HepG2 (cell line): ENCODE results near the gene KLHDC2.
A peak's percentile ranks its signal among the peaks of the same experiment; 100 is the strongest.

Experiments used
- HDAC6 ChIP-seq: fragments of 200-600 bp; sonication (generic); IDR thresholded peaks from 2 replicates; pipeline ENCODE4 v1.7.0; 2017; ENCODE audit warnings: mild to moderate bottlenecking, antibody characterized with exemption, low read length, low read depth
- JUNB ChIP-seq: sonication (generic); formaldehyde crosslinking; IDR thresholded peaks from 2 replicates; pipeline ENCODE4 v1.8.0; 2022; ENCODE audit warnings: missing genetic modification reagents, mild to moderate bottlenecking, borderline replicate concordance
- KAT8 ChIP-seq: IDR thresholded peaks from 2 replicates; pipeline ENCODE4 v1.6.1; 2016; ENCODE audit warnings: missing genetic modification reagents, missing compliant biosample characterization
- KLF6 ChIP-seq: IDR thresholded peaks from 2 replicates; pipeline ENCODE4 v1.8.0; 2016; ENCODE audit warnings: missing biosample characterization, missing genetic modification reagents
- MLLT10 ChIP-seq: sonication (generic); formaldehyde crosslinking; IDR thresholded peaks from 2 replicates; pipeline ENCODE4 v1.4.0; 2020; ENCODE audit warnings: missing genetic modification reagents
- NCOA5 ChIP-seq: sonication (generic); formaldehyde crosslinking; IDR thresholded peaks from 2 replicates; pipeline ENCODE4 v1.4.0; 2020; ENCODE audit warnings: missing genetic modification reagents
- POLR2A ChIP-seq, 2 experiments: IDR thresholded peaks; 2 replicates each; pipeline ENCODE4 v1.6.1; 2011; ENCODE audit warnings: low read depth in 2 of 2, low read length in 2 of 2, mild to moderate bottlenecking in 1 of 2, moderate library complexity in 1 of 2; ENCODE audit not compliant: insufficient read depth in 1 of 2
- TF ChIP-seq, protein P1 (sequence below): sonication (generic); formaldehyde crosslinking; IDR thresholded peaks from 2 replicates; pipeline ENCODE4 v1.8.1; 2022; ENCODE audit warnings: low read depth, mild to moderate bottlenecking, missing genetic modification reagents
- TF ChIP-seq, protein P2 (sequence below): sonication (generic); formaldehyde crosslinking; IDR thresholded peaks from 2 replicates; pipeline ENCODE4 v1.4.0; 2020; ENCODE audit warnings: mild to moderate bottlenecking, missing genetic modification reagents
- TF ChIP-seq, protein P3 (sequence below): sonication (generic); formaldehyde crosslinking; IDR thresholded peaks from 2 replicates; pipeline ENCODE4 v1.5.1; 2020; ENCODE audit warnings: missing genetic modification reagents, mild to moderate bottlenecking, borderline replicate concordance

DNA sequence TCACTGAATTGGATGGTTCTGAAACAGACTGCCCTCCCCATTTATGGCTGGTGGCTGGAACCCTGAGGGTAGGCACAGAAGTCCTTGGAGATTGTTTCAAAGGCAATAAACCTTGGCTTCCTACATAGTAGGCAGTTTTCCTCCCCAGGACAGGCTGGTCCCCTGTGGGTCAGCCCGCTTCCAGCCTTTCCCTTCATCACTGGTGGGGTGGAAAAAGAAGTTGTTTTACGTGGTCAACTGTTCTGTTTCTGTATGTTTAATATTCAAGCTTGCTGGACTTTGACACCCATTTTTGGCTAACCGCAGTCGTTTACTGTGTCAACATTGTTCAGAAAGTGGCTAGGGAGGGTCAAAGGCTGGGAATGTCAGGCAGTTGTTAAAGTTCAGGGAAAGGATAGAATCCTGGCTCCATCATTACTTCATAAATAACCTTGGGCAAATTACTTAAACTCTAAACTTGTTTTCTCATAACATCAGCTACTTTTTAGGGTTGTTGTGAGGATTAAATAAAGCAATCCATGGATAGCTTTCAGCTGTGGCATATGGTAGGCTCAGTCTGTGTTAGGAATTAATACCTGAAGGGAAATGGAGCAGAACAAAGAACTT is 2.4 kb downstream of the KLHDC2 start:
- TF ChIP-seq KLF6 (0 out of 2 replicates have a peak, but pooled peaks have one; percentile 73), KAT8 (CRISPR knock-in tag) (peak; percentile 71), NCOA5 (CRISPR knock-in tag) (no peak), MLLT10 (no peak), POLR2A (IDR thresholded peaks at IDR 0.05; ENCODE audit: insufficient read depth in 1 of 2, low read depth in 2 of 2, low read length in 2 of 2) (peak; percentile 86 to 94), JUNB (no peak), HDAC6 (no peak)
- TF ChIP-seq, protein P1, sequence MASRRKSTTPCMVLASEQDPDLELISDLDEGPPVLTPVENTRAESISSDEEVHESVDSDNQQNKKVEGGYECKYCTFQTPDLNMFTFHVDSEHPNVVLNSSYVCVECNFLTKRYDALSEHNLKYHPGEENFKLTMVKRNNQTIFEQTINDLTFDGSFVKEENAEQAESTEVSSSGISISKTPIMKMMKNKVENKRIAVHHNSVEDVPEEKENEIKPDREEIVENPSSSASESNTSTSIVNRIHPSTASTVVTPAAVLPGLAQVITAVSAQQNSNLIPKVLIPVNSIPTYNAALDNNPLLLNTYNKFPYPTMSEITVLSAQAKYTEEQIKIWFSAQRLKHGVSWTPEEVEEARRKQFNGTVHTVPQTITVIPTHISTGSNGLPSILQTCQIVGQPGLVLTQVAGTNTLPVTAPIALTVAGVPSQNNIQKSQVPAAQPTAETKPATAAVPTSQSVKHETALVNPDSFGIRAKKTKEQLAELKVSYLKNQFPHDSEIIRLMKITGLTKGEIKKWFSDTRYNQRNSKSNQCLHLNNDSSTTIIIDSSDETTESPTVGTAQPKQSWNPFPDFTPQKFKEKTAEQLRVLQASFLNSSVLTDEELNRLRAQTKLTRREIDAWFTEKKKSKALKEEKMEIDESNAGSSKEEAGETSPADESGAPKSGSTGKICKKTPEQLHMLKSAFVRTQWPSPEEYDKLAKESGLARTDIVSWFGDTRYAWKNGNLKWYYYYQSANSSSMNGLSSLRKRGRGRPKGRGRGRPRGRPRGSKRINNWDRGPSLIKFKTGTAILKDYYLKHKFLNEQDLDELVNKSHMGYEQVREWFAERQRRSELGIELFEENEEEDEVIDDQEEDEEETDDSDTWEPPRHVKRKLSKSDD (CRISPR knock-in tag), result no peak
- TF ChIP-seq, protein P2, sequence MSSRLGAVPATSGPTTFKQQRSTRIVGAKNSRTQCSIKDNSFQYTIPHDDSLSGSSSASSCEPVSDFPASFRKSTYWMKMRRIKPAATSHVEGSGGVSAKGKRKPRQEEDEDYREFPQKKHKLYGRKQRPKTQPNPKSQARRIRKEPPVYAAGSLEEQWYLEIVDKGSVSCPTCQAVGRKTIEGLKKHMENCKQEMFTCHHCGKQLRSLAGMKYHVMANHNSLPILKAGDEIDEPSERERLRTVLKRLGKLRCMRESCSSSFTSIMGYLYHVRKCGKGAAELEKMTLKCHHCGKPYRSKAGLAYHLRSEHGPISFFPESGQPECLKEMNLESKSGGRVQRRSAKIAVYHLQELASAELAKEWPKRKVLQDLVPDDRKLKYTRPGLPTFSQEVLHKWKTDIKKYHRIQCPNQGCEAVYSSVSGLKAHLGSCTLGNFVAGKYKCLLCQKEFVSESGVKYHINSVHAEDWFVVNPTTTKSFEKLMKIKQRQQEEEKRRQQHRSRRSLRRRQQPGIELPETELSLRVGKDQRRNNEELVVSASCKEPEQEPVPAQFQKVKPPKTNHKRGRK (CRISPR knock-in tag), result no peak
- TF ChIP-seq, protein P3, sequence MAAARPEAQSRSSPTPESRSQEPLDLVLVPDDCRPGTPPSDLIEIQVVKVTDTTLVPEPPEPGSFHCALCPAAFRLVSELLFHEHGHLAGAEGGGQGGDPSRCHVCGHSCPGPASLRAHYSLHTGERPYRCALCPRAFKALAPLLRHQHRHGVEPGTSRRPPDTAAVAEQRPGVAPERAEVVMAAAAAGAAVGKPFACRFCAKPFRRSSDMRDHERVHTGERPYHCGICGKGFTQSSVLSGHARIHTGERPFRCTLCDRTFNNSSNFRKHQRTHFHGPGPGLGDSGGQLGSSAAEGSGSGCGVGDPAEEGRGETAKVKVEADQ (CRISPR knock-in tag), result no peak
